LNCAP (cell line): ENCODE results near the gene LPCAT2.

Experiments
- TF ChIP-seq, protein P1 (sequence below): fragments of 450-650 bp; IDR thresholded peaks from 2 replicates; pipeline ENCODE4 v1.5.1; 2017; ENCODE audit warnings: mild to moderate bottlenecking

The LPCAT2 gene, protein sequence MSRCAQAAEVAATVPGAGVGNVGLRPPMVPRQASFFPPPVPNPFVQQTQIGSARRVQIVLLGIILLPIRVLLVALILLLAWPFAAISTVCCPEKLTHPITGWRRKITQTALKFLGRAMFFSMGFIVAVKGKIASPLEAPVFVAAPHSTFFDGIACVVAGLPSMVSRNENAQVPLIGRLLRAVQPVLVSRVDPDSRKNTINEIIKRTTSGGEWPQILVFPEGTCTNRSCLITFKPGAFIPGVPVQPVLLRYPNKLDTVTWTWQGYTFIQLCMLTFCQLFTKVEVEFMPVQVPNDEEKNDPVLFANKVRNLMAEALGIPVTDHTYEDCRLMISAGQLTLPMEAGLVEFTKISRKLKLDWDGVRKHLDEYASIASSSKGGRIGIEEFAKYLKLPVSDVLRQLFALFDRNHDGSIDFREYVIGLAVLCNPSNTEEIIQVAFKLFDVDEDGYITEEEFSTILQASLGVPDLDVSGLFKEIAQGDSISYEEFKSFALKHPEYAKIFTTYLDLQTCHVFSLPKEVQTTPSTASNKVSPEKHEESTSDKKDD

DNA sequence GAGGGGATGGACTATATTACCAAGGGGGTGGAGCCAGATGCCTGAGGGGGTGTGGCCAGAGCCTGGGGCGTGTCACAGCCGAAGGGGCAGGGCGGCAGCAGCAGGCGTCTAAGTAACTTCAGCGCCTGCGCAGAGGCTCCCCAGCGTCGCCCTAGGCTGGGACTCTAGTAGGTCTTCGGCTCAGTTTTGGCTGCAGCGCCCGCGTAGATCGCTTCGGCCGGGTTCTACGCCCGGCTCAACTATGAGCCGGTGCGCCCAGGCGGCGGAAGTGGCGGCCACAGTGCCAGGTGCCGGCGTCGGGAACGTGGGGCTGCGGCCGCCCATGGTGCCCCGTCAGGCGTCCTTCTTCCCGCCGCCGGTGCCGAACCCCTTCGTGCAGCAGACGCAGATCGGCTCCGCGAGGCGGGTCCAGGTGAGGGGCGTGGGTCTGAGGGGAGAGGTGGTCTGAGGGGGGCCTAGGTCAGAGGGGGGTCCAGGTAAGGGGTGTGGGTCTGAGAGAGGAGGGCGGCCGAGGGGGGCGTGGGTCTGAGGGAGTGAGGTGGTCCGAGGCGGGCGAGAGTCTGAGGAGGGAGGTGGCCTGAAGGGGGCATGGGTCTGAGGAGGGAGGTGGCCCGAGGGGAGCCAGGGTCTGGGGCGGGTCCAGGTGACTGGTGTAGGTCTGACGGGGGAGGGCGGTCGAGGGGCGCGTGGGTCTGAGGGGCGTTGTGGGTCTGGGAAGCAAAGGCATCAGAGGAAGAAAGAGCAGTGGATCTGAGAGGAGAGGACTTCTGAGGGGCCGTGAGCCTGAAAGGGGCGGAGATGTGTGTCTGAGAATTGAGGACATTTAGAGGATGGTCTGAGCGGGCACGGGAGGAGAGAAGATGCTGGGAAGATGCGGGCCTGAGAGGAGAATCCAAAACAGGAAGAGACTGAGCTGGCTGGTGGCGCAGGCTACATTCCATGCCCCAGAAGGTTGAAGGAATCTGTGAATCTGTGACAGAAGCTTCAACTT lies at the start of gene LPCAT2:
Gene LPCAT2, plus strand, starts transcription at position 132 of the 991 bp plus-strand sequence. Its CDS starts 110 bp downstream, at position 242.
- TF ChIP-seq, protein P1, sequence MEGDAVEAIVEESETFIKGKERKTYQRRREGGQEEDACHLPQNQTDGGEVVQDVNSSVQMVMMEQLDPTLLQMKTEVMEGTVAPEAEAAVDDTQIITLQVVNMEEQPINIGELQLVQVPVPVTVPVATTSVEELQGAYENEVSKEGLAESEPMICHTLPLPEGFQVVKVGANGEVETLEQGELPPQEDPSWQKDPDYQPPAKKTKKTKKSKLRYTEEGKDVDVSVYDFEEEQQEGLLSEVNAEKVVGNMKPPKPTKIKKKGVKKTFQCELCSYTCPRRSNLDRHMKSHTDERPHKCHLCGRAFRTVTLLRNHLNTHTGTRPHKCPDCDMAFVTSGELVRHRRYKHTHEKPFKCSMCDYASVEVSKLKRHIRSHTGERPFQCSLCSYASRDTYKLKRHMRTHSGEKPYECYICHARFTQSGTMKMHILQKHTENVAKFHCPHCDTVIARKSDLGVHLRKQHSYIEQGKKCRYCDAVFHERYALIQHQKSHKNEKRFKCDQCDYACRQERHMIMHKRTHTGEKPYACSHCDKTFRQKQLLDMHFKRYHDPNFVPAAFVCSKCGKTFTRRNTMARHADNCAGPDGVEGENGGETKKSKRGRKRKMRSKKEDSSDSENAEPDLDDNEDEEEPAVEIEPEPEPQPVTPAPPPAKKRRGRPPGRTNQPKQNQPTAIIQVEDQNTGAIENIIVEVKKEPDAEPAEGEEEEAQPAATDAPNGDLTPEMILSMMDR, result no peak

DNA sequence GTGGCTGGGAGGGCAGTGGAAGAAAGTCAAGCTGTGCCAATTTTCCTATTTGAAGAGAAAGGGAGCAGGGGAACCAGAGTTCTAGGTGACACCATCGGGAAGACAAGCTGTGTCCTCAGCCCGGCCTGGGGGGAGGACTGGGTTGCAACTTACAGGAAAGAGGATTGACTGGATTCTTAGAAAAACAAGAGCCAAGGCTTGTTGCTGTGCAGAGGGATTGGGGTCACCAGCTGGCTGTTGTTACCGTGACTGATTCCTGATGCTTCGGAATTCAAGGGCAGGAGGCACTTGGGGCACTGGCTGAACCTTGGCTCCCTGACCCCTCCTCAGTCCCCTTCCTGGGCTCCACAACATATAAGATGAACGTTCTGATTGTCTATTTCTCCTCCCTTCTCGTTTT lies 46.6 kb upstream of the LPCAT2 start:
- TF ChIP-seq, protein P1, result no peak

DNA sequence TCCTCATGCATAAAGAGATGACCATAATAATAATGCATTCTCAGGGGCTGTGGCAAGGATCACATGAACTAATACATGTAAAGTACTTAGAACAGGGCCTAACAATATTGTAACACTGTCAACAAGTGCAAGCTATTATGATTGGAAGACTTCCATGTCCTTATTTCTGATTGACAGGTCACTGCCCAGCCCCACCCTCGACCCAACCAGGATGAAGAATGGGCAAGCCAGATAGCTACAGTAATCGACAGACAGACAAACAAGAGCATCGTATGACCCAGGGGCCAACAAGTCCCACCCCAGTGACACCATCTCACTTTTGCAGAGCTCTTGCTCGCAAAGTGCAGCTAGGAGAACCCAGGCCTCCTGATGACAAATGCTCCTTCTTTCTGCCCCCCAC lies 44.5 kb upstream of the LPCAT2 start:
- TF ChIP-seq, protein P1, result no peak

DNA sequence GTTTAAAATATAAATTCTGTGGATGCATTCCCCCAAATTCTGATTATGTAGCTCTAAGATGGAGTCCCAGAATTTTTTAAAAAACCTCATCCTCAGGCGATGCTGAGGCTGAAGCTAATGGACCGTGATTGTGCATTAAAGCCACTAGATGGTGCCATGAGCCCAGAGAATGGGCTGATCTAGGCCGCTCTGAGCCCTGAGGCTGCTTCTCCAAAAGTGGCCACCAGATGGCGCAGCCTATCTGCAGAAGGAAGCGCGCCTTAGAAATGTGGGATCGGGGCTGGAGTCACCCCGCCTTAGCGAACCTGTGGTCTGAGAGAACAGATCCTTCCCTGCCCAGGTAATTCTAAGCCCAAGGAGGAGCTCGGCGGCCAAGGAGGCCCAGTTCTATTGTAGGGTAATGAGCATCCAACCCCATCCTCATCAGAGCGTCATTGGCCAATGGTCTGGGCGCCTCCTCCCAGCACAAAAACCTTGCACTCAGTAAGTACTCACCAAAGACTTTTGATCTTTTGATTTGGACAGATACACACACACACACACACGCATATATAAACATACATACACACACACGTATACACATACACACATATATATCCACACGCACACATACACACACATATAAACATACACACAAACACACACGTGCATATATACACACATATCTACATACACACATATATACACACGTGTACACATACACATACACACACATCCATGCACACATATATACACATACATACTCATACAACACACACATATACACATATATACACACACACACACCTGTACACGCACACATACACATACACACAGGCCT lies 43.6 kb upstream of the LPCAT2 start:
- TF ChIP-seq, protein P1, result peak; percentile 99

DNA sequence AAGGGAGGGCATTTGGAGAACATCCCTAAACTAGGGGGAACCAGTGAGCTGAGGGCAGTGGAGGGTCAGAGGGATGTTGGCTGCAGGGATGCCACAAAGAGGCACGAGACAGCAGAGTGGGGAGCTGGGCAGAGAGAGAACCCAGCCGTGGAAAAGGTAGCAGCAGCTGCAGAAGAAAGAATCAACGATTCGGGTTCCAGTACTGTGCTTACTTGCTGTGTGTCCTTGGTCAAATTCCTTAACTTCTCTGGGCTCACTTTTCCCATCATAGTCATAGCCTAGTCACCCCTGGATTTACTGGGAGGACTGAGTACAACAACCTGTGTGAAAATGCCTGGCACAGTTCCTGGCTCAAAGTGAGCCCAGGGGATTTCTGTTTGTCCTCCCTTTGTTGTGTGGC lies 42.7 kb upstream of the LPCAT2 start:
- TF ChIP-seq, protein P1, result no peak

DNA sequence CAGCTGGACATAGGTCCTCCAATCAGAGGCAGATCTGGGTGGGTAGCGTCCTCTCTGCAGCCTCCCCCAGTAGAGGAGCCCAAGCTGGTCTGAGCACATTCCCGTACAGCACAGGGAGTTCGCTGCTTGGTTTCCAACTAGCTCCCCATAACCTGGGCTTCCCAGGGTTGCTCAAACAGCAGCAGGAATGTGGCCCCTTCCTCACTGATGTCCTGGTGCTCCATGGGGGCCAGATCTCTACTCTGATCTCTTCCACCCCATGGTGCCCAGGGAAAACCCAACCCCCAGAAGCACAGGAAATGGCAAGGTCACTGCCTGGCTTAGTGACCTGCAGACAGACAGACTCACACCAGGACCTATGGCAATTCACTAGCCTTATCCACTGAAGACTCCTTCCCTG lies 41.0 kb upstream of the LPCAT2 start:
- TF ChIP-seq, protein P1, result no peak
